ENCODE data around the gene ABCA10. TPM values are rescaled to one million over a fixed set of nuclear protein-coding genes. Genes with fewer than 3 reads are reported as not detected.

The ABCA10 gene
- total RNA-seq, 1 donor from 2014 or later: 0.79 TPM

GRCh38 chr17:69232650-69233049 lies 4.0 kb upstream of the ABCA10 start:
- H3K36me3 ChIP-seq (ENCODE audit: control insufficient read depth, insufficient read depth, low read length): no peaks in the 10 kb centered on the region
- FAIRE-seq: no peak

GRCh38 chr17:69231521-69231920 lies 2.9 kb upstream of the ABCA10 start:
- H3K27me3 ChIP-seq (ENCODE audit: control insufficient read depth, insufficient read depth, low read length): no peaks in the 10 kb centered on the region
- DNase-seq (ENCODE audit: low read depth): no peak
- FAIRE-seq: no peak
- TF ChIP-seq, protein P1, sequence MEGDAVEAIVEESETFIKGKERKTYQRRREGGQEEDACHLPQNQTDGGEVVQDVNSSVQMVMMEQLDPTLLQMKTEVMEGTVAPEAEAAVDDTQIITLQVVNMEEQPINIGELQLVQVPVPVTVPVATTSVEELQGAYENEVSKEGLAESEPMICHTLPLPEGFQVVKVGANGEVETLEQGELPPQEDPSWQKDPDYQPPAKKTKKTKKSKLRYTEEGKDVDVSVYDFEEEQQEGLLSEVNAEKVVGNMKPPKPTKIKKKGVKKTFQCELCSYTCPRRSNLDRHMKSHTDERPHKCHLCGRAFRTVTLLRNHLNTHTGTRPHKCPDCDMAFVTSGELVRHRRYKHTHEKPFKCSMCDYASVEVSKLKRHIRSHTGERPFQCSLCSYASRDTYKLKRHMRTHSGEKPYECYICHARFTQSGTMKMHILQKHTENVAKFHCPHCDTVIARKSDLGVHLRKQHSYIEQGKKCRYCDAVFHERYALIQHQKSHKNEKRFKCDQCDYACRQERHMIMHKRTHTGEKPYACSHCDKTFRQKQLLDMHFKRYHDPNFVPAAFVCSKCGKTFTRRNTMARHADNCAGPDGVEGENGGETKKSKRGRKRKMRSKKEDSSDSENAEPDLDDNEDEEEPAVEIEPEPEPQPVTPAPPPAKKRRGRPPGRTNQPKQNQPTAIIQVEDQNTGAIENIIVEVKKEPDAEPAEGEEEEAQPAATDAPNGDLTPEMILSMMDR (IDR thresholded peaks at IDR 0.05; ENCODE audit: insufficient read depth, low read length, severe bottlenecking): no peak
- H3K4me3 ChIP-seq (ENCODE audit: low read depth, low read length): no peak overlapping the region
- H3K36me3 ChIP-seq (ENCODE audit: control insufficient read depth, insufficient read depth, low read length): no peaks in the 10 kb centered on the region

More at GRCh38 chr17:69232650-69233049, 4.0 kb upstream of the ABCA10 start:
- no peak for DNase-seq (ENCODE audit: low read depth)
- no peaks in the 10 kb centered on the region for H3K27me3 ChIP-seq (ENCODE audit: control insufficient read depth, insufficient read depth, low read length)
- H3K4me3 ChIP-seq (ENCODE audit: low read depth, low read length): no peak overlapping the region
- TF ChIP-seq, protein P1 (IDR thresholded peaks at IDR 0.05; ENCODE audit: insufficient read depth, low read length, severe bottlenecking): no peak

- FAIRE-seq: no peak
- TF ChIP-seq, protein P1 (IDR thresholded peaks at IDR 0.05; ENCODE audit: insufficient read depth, low read length, severe bottlenecking): no peak
Observed at GRCh38 chr17:69230939-69231338, 2.3 kb upstream of the ABCA10 start.

GRCh38 chr17:69228018-69228417 lies 606 bp downstream of the ABCA10 start:
- Histone ChIP-seq H3K4me3 (ENCODE audit: low read depth, low read length) (no peak overlapping the region), H3K27me3 (ENCODE audit: control insufficient read depth, insufficient read depth, low read length) (no peaks in the 10 kb centered on the region), H3K36me3 (ENCODE audit: control insufficient read depth, insufficient read depth, low read length) (no peaks in the 10 kb centered on the region)
- DNase-seq (ENCODE audit: low read depth): no peak
- FAIRE-seq: no peak
- TF ChIP-seq, protein P1 (IDR thresholded peaks at IDR 0.05; ENCODE audit: insufficient read depth, low read length, severe bottlenecking): no peak

More at GRCh38 chr17:69230939-69231338, 2.3 kb upstream of the ABCA10 start:
- no peaks in the 10 kb centered on the region for H3K36me3 ChIP-seq (ENCODE audit: control insufficient read depth, insufficient read depth, low read length)
- no peaks in the 10 kb centered on the region for H3K27me3 ChIP-seq (ENCODE audit: control insufficient read depth, insufficient read depth, low read length)
- no peak for DNase-seq (ENCODE audit: low read depth)
- H3K4me3 ChIP-seq (ENCODE audit: low read depth, low read length): no peak overlapping the region

GRCh38 chr17:69227541-69227940 lies 1.1 kb downstream of the ABCA10 start:
- no peaks in the 10 kb centered on the region for H3K36me3 ChIP-seq (ENCODE audit: control insufficient read depth, insufficient read depth, low read length)
- no peaks in the 10 kb centered on the region for H3K27me3 ChIP-seq (ENCODE audit: control insufficient read depth, insufficient read depth, low read length)
- TF ChIP-seq, protein P1 (IDR thresholded peaks at IDR 0.05; ENCODE audit: insufficient read depth, low read length, severe bottlenecking): no peak
- no peak overlapping the region for H3K4me3 ChIP-seq (ENCODE audit: low read depth, low read length)
- FAIRE-seq (no peak), DNase-seq (ENCODE audit: low read depth) (no peak)

DNA sequence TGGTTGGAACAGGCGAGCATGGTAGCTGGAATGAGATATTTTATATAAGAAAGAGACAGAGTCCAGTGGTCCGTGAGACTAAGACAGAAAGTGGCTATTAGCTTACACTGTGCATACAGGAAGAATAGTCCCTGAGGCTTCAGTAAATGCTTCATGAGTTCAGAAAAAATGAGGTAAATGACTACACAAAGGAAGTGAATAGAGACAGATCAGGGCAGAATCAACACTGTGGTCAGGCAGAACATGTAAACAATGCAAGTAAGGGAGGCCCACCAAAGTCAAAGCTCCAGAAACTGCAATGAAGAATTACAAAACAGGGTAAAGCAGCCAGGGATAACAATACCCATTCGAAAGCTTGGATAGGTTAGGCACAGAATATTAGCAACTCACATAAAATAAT lies 4.8 kb downstream of the ABCA10 start:
- FAIRE-seq: no peak
- Histone ChIP-seq H3K4me3 (ENCODE audit: low read depth, low read length) (no peak overlapping the region), H3K36me3 (ENCODE audit: control insufficient read depth, insufficient read depth, low read length) (no peaks in the 10 kb centered on the region), H3K27me3 (ENCODE audit: control insufficient read depth, insufficient read depth, low read length) (no peaks in the 10 kb centered on the region)
- TF ChIP-seq, protein P1 (IDR thresholded peaks at IDR 0.05; ENCODE audit: insufficient read depth, low read length, severe bottlenecking): no peak
- no peak for DNase-seq (ENCODE audit: low read depth)

Data from bronchial epithelial cell (primary cell).